ENCODE results near the gene NRSN1.

NRSN1 gene

DNA sequence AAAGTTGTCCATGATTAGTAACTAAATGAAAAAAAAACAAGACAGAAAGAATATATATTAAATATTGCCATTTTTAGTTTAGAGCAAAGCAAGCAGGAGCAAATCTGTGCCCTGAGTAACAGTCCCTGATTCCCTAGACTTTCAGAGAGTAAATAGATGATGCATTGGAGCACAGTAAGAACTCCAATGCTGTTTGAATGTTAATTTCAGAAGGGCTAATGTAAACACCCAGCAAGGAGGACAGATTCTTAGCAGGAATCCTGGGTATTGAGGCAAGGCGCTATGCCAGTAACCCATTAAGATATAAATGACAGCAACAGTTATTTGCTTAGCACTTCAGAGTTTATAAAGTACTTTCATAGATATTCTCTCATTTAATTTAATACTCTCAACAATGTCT, 15.6 kb upstream of the NRSN1 start:
- DNase-seq (ENCODE audit: low read depth) = no peak

DNA sequence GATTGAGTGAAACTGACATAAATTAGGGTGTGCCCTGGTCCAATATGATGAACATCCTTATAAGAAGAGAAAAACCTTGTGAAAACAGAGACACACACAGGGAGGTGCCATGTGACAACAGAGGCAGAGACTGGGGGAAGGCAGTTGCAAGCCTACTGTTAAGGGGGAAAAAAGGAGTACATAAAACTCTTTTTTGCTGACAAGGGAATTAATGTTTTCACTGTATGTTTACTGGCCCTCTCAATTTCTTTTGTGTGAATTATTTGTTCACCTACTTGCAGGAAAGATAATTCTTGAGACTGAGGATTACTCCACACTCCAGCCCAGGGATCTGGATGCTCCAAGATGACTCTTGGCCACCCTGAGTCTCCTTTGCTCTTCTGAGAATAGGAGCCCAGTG, 12.1 kb upstream of the NRSN1 start:
- H3K4me3 ChIP-seq (ENCODE audit: low read length) = no peak overlapping the region
- TF ChIP-seq, protein P1, sequence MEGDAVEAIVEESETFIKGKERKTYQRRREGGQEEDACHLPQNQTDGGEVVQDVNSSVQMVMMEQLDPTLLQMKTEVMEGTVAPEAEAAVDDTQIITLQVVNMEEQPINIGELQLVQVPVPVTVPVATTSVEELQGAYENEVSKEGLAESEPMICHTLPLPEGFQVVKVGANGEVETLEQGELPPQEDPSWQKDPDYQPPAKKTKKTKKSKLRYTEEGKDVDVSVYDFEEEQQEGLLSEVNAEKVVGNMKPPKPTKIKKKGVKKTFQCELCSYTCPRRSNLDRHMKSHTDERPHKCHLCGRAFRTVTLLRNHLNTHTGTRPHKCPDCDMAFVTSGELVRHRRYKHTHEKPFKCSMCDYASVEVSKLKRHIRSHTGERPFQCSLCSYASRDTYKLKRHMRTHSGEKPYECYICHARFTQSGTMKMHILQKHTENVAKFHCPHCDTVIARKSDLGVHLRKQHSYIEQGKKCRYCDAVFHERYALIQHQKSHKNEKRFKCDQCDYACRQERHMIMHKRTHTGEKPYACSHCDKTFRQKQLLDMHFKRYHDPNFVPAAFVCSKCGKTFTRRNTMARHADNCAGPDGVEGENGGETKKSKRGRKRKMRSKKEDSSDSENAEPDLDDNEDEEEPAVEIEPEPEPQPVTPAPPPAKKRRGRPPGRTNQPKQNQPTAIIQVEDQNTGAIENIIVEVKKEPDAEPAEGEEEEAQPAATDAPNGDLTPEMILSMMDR (IDR thresholded peaks at IDR 0.05; ENCODE audit: insufficient read depth, low read depth, low read length, missing control alignments) = no peak

More for the DNA sequence above, 15.6 kb upstream of the NRSN1 start:
- no peak overlapping the region for H3K4me3 ChIP-seq (ENCODE audit: low read length)
- TF ChIP-seq, protein P1 (IDR thresholded peaks at IDR 0.05; ENCODE audit: insufficient read depth, low read depth, low read length, missing control alignments) = no peak

DNA sequence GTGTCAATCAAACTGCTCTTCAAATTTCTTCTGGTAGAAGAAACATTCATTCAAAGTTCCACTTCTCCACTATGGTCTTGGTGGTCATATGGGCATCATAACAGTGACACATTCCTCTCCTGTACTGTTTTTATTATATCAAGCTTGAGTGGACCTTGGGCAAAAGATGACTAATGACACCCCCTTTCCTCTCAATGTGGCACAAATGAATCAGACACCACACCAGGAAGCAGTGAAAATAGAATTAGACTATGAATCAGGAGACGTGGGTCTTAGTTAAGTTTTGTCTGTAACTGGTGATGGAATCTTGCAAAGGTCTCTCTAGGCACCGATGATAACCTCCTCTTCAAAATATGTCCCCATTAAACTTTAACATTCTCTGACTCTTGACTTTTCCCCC, 9.0 kb upstream of the NRSN1 start:
- no peak for DNase-seq (ENCODE audit: low read depth)
- TF ChIP-seq, protein P1 (IDR thresholded peaks at IDR 0.05; ENCODE audit: insufficient read depth, low read depth, low read length, missing control alignments) = no peak
- no peak overlapping the region for H3K4me3 ChIP-seq (ENCODE audit: low read length)

More for the DNA sequence above, 12.1 kb upstream of the NRSN1 start:
- no peak for DNase-seq (ENCODE audit: low read depth)

DNA sequence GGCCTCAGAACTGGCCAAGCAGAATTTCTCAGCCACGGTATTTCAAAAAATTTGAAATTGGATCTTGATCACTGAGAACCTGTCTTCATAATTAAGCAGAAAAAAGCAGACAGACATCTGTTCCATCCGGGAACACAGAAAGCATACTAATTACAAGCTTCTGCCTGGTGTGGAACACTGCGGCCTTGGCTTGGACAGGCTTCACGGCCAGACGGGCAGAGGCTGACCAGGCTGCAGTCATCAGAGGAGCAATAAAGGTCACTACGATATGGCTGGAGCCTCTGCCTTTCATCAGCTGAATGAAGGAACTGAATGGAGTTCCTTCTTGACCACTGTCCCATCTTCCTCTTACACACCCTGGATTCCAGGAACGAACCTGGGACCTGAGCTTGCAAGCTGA, 3.9 kb upstream of the NRSN1 start:
- TF ChIP-seq, protein P1 (IDR thresholded peaks at IDR 0.05; ENCODE audit: insufficient read depth, low read depth, low read length, missing control alignments) = no peak
- DNase-seq (ENCODE audit: low read depth) = no peak
- H3K4me3 ChIP-seq (ENCODE audit: low read length) = no peak overlapping the region

DNA sequence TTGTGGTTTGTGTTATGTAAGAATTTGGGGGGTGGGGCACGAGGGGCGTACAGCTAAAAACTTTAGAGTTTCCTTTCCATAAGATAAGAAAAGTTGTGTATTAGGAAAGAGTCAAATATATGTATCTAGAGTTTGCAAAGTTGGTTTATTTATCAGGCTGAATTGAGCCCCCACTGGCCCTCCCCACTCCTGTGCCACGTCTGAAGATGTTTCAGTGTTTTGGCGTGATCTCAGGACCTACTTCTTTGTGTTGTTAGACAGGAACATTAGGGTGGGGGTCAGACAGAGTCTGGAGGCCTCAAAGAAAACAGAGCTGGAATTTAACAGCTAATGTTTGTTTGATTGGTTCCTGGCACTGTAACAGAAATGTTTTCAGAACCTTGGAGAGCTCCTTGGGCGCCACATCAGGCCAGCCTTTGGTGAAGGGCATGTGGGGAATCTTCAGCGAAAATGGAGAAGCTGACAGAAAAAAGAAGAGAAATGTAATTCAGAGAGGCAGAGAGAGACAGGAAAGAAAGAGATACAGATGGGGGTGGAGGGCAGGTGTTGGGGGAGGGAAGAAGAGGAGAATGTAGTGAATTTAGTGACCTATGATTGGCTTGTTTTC, 674 bp downstream of the NRSN1 start:
- peak; percentile 74 for DNase-seq (ENCODE audit: low read depth)
- TF ChIP-seq, protein P1 (IDR thresholded peaks at IDR 0.05; ENCODE audit: insufficient read depth, low read depth, low read length, missing control alignments) = no peak
- H3K4me3 ChIP-seq (ENCODE audit: low read length) = no peak overlapping the region

DNA sequence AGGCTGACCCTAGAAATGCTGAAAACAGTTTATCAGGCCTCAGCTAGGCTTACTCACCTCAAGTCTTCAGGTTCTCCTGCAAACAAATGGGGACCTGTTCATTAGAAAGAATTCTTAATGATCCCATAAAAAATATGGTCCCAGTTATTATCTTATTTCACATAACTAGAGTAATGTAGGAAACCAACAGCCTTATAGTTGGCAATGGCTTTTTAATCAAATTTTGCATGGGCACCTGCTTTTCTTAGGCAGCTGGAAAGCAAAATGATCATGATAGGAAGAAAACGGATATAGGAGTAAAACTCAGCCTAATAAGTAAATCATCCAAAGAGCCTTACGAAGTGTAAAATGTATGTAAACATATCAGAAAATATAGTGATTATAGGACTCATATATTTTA, 1.3 kb downstream of the NRSN1 start:
- no peak for DNase-seq (ENCODE audit: low read depth)
- TF ChIP-seq, protein P1 (IDR thresholded peaks at IDR 0.05; ENCODE audit: insufficient read depth, low read depth, low read length, missing control alignments) = no peak
- no peak overlapping the region for H3K4me3 ChIP-seq (ENCODE audit: low read length)

DNA sequence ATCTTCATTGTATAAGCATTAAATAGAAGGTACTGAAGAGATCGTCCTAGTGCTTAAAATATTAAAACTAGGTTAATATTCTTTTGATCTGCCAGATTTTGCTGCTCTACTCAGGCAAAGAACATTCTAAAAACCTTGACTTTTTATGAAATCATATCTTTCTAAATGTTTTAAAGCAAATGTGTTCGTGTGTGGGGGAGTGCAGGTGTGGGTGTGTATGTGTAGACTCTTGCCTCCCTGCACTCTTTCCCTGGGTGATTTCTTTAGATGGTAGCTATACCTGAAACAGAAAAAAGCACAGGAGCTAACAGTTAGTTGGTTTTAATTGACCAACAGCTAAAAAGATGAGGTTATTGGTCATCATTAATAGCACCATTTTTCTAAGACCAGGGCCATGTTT, 5.7 kb downstream of the NRSN1 start:
- no peak overlapping the region for H3K4me3 ChIP-seq (ENCODE audit: low read length)
- DNase-seq (ENCODE audit: low read depth) = no peak
- TF ChIP-seq, protein P1 (IDR thresholded peaks at IDR 0.05; ENCODE audit: insufficient read depth, low read depth, low read length, missing control alignments) = no peak
